ENCODE results near the gene UVRAG.
"Not testable (repeated sequence)": the region's sequence is repeated elsewhere in the genome, so short reads cannot be mapped to it uniquely, and the experiment has no call there.

Gene UVRAG

GRCh38 chr11:76081084-76081483, 266.1 kb downstream of the UVRAG start:
- DNase-seq, result not testable (repeated sequence)

GRCh38 chr11:76083563-76084451, 268.8 kb downstream of the UVRAG start:
- no peak for DNase-seq

- no peak for DNase-seq
These were observed 270.3 kb downstream of the UVRAG start for GRCh38 chr11:76085270-76085669.

- DNase-seq, result no peak
These were observed 272.0 kb downstream of the UVRAG start for GRCh38 chr11:76086743-76087635.

GRCh38 chr11:76087749-76088148, 272.7 kb downstream of the UVRAG start:
- DNase-seq, result no peak

GRCh38 chr11:76088511-76088910, 273.5 kb downstream of the UVRAG start:
- DNase-seq, result no peak

GRCh38 chr11:76090174-76090573, 275.2 kb downstream of the UVRAG start:
- DNase-seq, result no peak

- no peak for DNase-seq
These were observed 275.8 kb downstream of the UVRAG start for GRCh38 chr11:76090821-76091220.

GRCh38 chr11:76094740-76095139, 279.7 kb downstream of the UVRAG start:
- no peak for DNase-seq

- no peak for DNase-seq
These were observed 280.9 kb downstream of the UVRAG start for GRCh38 chr11:76095891-76096290.

- DNase-seq, result no peak
These were observed 281.5 kb downstream of the UVRAG start for GRCh38 chr11:76096552-76096951.

- peak; percentile 55 for DNase-seq
These were observed 287.8 kb downstream of the UVRAG start for GRCh38 chr11:76102802-76103201.

- DNase-seq, result no peak
These were observed 288.4 kb downstream of the UVRAG start for GRCh38 chr11:76103460-76103859.

GRCh38 chr11:76104285-76104684, 289.3 kb downstream of the UVRAG start:
- no peak for DNase-seq

- no peak for DNase-seq
These were observed 290.6 kb downstream of the UVRAG start for GRCh38 chr11:76105637-76106036.

GRCh38 chr11:76107971-76108370, 293.0 kb downstream of the UVRAG start:
- no peak for DNase-seq

GRCh38 chr11:76114238-76114637, 299.2 kb downstream of the UVRAG start:
- peak; percentile 68 for DNase-seq

GRCh38 chr11:76115555-76115954, 300.5 kb downstream of the UVRAG start:
- DNase-seq, result peak; percentile 71

GRCh38 chr11:76119032-76119431, 304.0 kb downstream of the UVRAG start:
- DNase-seq, result no peak

- no peak for DNase-seq
These were observed 304.8 kb downstream of the UVRAG start for GRCh38 chr11:76119779-76120178.

- no peak for DNase-seq
These were observed 305.6 kb downstream of the UVRAG start for GRCh38 chr11:76120513-76121101.

GRCh38 chr11:76123248-76123647, 308.2 kb downstream of the UVRAG start:
- no peak for DNase-seq
